Measurements from ENCODE around the gene THPO. TPM values are rescaled to one million over a fixed set of nuclear protein-coding genes. Genes with fewer than 3 reads are reported as not detected.

The THPO gene
- total RNA-seq, 1 donor from 2014 or later, result not detected

DNA sequence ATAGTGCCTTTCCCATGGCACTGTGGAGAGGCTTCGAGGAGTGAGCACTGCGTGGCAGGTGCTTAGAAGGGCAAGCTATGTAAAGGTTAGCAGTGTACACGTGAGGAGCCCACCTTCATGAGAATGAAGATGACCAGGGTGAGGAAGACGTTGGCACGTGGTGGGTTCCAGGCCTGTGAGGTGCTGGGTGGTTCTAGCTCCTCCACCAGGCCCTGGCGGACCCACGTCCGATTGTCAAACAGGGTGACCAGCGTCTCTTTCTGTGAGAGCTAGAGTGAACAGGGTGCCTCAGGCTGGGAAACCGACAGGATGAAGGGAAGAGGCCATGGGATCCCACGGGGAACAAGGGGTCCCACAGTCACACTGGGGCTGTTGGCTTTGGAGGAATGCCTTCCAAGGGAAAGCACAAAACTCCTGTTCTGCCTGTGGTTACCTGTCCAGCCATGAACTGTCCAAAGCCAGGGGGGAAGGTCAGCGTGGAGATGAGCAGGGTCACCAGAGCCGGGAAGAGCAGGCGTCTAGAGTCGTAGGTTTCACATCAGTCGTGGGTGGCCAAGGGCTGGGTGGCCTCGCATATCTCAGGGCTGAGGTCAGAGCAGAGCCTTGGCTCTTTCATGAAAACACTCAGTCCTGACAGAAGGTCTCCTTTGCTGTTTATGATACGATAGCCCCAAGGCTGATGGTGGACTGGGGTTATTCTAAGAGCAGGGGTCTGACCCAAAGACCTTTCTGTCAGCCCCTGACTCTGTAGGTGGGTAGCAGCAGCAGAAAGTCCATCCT lies 22.6 kb downstream of the THPO start:
- FAIRE-seq, result peak; percentile 47
- Histone ChIP-seq H3K27me3 (ENCODE audit: control insufficient read depth, insufficient read depth, low read length) (no peaks in the 10 kb centered on the region), H3K4me3 (ENCODE audit: low read depth, low read length) (no peak overlapping the region), H3K36me3 (ENCODE audit: control insufficient read depth, insufficient read depth, low read length) (peaks cover 4% of the 10 kb centered on the region)
- no peak for TF ChIP-seq CTCF (IDR thresholded peaks at IDR 0.05; ENCODE audit: insufficient read depth, low read length, severe bottlenecking)
- DNase-seq (ENCODE audit: low read depth), result no peak

DNA sequence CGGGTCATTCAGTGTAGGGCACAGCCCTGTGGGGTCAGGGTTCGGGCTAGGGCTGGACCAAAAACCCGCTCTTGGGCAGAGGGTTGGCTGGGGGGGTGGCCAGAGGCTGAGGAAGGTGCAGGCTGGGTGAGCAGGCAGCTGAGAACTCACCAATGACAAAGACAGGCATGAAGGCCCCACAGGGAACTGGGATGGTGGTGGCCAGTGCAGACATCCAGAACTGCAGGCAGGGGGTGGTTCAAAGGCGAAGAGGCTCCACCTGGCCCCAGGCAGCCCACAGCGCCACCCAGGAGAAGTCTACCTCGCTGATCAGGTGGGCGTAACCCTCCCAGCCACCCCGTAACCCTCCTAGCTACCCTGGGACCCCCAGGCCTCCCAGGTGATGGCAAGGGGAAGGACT lies 23.3 kb downstream of the THPO start:
- TF ChIP-seq CTCF (IDR thresholded peaks at IDR 0.05; ENCODE audit: insufficient read depth, low read length, severe bottlenecking), result no peak
- DNase-seq (ENCODE audit: low read depth), result no peak
- Histone ChIP-seq H3K36me3 (ENCODE audit: control insufficient read depth, insufficient read depth, low read length) (peaks cover 4% of the 10 kb centered on the region), H3K27me3 (ENCODE audit: control insufficient read depth, insufficient read depth, low read length) (no peaks in the 10 kb centered on the region), H3K4me3 (ENCODE audit: low read depth, low read length) (no peak overlapping the region)
- no peak for FAIRE-seq

DNA sequence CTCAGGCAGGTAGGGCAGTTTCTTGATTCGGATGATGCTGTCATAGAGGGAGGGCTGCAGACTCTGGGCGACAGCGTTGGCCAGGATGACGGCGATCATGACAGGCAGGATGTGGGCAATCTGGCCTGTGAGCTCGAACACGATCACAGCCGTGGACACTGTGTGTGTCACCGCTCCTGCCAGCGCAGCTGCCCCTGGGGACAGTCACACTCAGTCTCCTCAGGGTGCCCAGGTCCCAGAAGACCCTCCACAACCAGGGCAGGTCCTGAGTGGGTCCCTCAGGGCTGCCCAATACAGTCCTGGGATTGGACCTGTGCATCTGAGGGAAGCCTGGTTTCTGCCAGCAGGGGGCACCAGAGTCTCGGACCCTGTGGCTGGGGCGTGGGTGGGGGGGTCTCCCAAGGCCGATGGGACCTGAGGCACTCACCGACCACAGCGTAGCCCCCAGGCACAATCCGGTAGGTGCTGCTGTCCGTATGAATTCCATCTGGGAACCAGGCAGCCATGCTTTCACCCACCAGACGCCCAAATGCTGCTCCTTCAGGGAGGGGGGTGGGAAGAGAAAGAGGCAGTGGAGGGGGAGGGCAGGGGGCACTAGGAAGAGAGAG lies 23.8 kb downstream of the THPO start:
- Histone ChIP-seq H3K4me3 (ENCODE audit: low read depth, low read length) (no peak overlapping the region), H3K27me3 (ENCODE audit: control insufficient read depth, insufficient read depth, low read length) (no peaks in the 10 kb centered on the region), H3K36me3 (ENCODE audit: control insufficient read depth, insufficient read depth, low read length) (peaks cover 4% of the 10 kb centered on the region)
- peak; percentile 85 for TF ChIP-seq CTCF (IDR thresholded peaks at IDR 0.05; ENCODE audit: insufficient read depth, low read length, severe bottlenecking)
- DNase-seq (ENCODE audit: low read depth) (no peak), FAIRE-seq (no peak)

DNA sequence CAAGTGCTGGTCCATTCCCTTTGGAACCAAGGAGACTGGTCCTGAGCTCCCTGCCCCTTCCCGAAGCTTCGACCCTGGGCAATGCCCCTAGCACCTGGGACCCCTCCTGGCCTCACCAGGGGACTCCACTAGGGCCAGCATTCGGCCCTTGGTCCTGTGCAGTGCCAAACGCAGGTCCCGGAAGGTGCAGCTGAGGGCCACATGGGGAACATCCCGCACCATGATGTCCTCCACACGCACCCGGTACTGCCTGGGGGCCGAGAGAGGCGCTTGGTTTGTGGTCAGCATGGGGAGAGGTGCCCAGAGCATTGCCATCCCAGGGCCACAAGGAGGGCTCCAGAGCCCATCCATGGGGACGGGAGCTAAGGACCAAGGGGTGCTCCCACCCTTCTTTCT lies 24.5 kb downstream of the THPO start:
- Histone ChIP-seq H3K36me3 (ENCODE audit: control insufficient read depth, insufficient read depth, low read length) (peaks cover 4% of the 10 kb centered on the region), H3K27me3 (ENCODE audit: control insufficient read depth, insufficient read depth, low read length) (no peaks in the 10 kb centered on the region), H3K4me3 (ENCODE audit: low read depth, low read length) (no peak overlapping the region)
- DNase-seq (ENCODE audit: low read depth) (no peak), FAIRE-seq (no peak)
- no peak for TF ChIP-seq CTCF (IDR thresholded peaks at IDR 0.05; ENCODE audit: insufficient read depth, low read length, severe bottlenecking)

DNA sequence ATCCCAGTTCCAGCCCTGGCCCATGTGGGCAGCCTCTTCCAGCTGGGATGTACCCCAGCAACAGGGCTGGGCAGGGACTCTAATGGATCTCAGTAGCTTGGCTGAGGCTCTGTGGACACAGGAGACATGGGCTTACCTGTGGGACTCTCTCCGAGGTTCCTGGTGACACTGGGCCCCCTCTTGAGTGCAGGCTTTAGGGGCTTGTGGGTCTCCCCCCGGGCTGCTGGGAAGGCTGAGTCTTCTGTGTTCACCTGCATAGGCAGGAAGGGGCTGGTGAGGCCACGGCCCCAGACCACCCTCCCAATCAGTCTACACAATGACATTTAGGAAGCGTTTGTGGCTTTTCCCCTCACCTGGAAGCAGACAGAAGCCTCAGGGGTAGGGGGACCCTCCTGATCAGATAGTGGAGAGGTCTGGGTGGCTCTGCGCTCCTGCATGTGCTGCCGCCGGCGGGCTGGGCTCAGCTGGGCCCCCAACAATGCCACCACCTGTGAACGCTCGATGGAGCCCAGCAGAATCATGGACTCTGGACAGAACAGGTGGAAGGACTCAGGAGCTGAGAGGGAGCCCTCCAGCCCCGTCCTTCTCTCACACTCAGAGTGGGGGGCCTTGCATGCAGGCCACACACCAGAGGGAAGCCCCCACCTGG lies 25.0 kb downstream of the THPO start:
- TF ChIP-seq CTCF (IDR thresholded peaks at IDR 0.05; ENCODE audit: insufficient read depth, low read length, severe bottlenecking), result no peak
- FAIRE-seq, result no peak
- no peaks in the 10 kb centered on the region for H3K27me3 ChIP-seq (ENCODE audit: control insufficient read depth, insufficient read depth, low read length)
- H3K4me3 ChIP-seq (ENCODE audit: low read depth, low read length), result no peak overlapping the region
- peaks cover 4% of the 10 kb centered on the region for H3K36me3 ChIP-seq (ENCODE audit: control insufficient read depth, insufficient read depth, low read length)
- no peak for DNase-seq (ENCODE audit: low read depth)

Measured in bronchial epithelial cell (primary cell).